Left renal cortex interstitium (tissue), 4 donors: ENCODE results near the gene DLX4. TPM values are rescaled to one million over a fixed set of nuclear protein-coding genes. Genes with fewer than 3 reads are reported as not detected.

ENCODE experiments used
- DNase-seq, 4 donors: peaks; one replicate each; pipeline ENCODE4 v3.0.0-alpha.2; 2013; ENCODE audit warnings: low read depth in 4 of 4, low spot score in 2 of 4, missing footprints in 1 of 4
- polyA plus RNA-seq, 4 donors: library from polyadenylated mRNA; unstranded; fragments of 120-200 nt; gene quantifications; one replicate each; pipeline ENCODE4 v1.2.1, GENCODE V29; 2013; ENCODE audit not compliant: insufficient read length in 4 of 4

Gene DLX4
- polyA plus RNA-seq, 4 donors: 0.49 to 0.66 (median 0.55) TPM

GRCh38 chr17:49985310-49985990 is 16.5 kb downstream of the DLX4 start:
- DNase-seq: no peak

GRCh38 chr17:49986396-49987289 is 17.7 kb downstream of the DLX4 start:
- no peak for DNase-seq

- DNase-seq: no peak
Observed at GRCh38 chr17:49987290-49987585, 18.2 kb downstream of the DLX4 start.

- no peak for DNase-seq
Observed at GRCh38 chr17:49987681-49988441, 18.9 kb downstream of the DLX4 start.

GRCh38 chr17:49989518-49989880 is 20.5 kb downstream of the DLX4 start:
- DNase-seq: no peak

- DNase-seq: no peak
Observed at GRCh38 chr17:49990331-49990730, 21.3 kb downstream of the DLX4 start.

- DNase-seq: no peak
Observed at GRCh38 chr17:49990921-49991320, 21.9 kb downstream of the DLX4 start.

- no peak for DNase-seq
Observed at GRCh38 chr17:49991409-49991808, 22.4 kb downstream of the DLX4 start.

- DNase-seq: no peak
Observed at GRCh38 chr17:49992191-49992932, 23.4 kb downstream of the DLX4 start.

GRCh38 chr17:49992933-49993422 is 24.0 kb downstream of the DLX4 start:
- DNase-seq: no peak

GRCh38 chr17:49993423-49994060 is 24.6 kb downstream of the DLX4 start:
- no peak for DNase-seq

- no peak for DNase-seq
Observed at GRCh38 chr17:49994085-49995054, 25.4 kb downstream of the DLX4 start.

GRCh38 chr17:49995055-49995738 is 26.2 kb downstream of the DLX4 start, which contains the start of gene DLX3:
Gene DLX3, minus strand, starts transcription at chr17:49995224. Its CDS starts 226 bp downstream, at chr17:49994998.
- DNase-seq: peak in 1 of 4 donors; percentile 79

GRCh38 chr17:49996121-49996494 is 27.1 kb downstream of the DLX4 start:
- DNase-seq: no peak

- no peak for DNase-seq
Observed at GRCh38 chr17:49996495-49997300, 27.7 kb downstream of the DLX4 start.

- no peak for DNase-seq
Observed at GRCh38 chr17:49997301-49997650, 28.3 kb downstream of the DLX4 start.
